Measurements from ENCODE around the gene NXF1. TPM values are rescaled to one million over a fixed set of nuclear protein-coding genes. Genes with fewer than 3 reads are reported as not detected.

Gene NXF1
- total and polyA plus RNA-seq, 2 of the 13 experiments (the other 11 are each of a cell fraction or from before 2014, with no cell fraction given): 30.4 to 30.9 TPM

- TF ChIP-seq CEBPZ (IDR thresholded peaks at IDR 0.05; ENCODE audit: low read length): no peak; the same call in 1 of the 2 replicates
- TF ChIP-seq FOXO1 (CRISPR knock-in tag; IDR thresholded peaks at IDR 0.05): peak; percentile 79
- no peak; the same call in none of the 2 replicates for TF ChIP-seq ZNF547 (CRISPR knock-in tag; IDR thresholded peaks at IDR 0.05)
- peak; percentile 98 for TF ChIP-seq NKX3-1 (CRISPR knock-in tag; IDR thresholded peaks at IDR 0.05)
- peak; percentile 89 for TF ChIP-seq HDAC2 (CRISPR knock-in tag; IDR thresholded peaks at IDR 0.05)
- TF ChIP-seq SALL1 (CRISPR knock-in tag; IDR thresholded peaks at IDR 0.05): peak; percentile 11; the same call in 1 of the 2 replicates
- no peak for TF ChIP-seq ZNF572 (CRISPR knock-in tag; IDR thresholded peaks at IDR 0.05)
- TF ChIP-seq POLR2G (IDR thresholded peaks at IDR 0.05; ENCODE audit: low read depth, low read length): peak; percentile 100
- peak; percentile 79 for TF ChIP-seq ZNF12 (CRISPR knock-in tag; IDR thresholded peaks at IDR 0.05)
- peak; percentile 75 for TF ChIP-seq ZNF143 (CRISPR knock-in tag; IDR thresholded peaks at IDR 0.05)
- peak; percentile 99 for TF ChIP-seq KDM3A (CRISPR knock-in tag; IDR thresholded peaks at IDR 0.05; ENCODE audit: low read depth)
- no peak for TF ChIP-seq TAF15 (IDR thresholded peaks at IDR 0.05; ENCODE audit: low read depth, low read length, poor library complexity, severe bottlenecking)
- TF ChIP-seq KIAA2018 (CRISPR knock-in tag; IDR thresholded peaks at IDR 0.05; ENCODE audit: borderline replicate concordance): peak; percentile 46; the same call in 1 of the 2 replicates
- peak; percentile 59 for TF ChIP-seq ZNF121 (CRISPR knock-in tag; IDR thresholded peaks at IDR 0.05)
- TF ChIP-seq KDM5A (IDR thresholded peaks at IDR 0.05; ENCODE audit: borderline replicate concordance, low read length): no peak; the same call in 1 of the 2 replicates
Measured at GRCh38 chr11:62841361-62842170, 36.3 kb upstream of the NXF1 start (continued).
